Erythroblast (primary cell): ENCODE data around the gene ADCY1.

Source experiments
- GATA1 ChIP-seq: IDR thresholded peaks from 2 replicates; pipeline ENCODE4 v1.6.1; 2011; ENCODE audit warnings: low read depth, mild to moderate bottlenecking, control low read depth, low read length, moderate library complexity
- POLR2A ChIP-seq: IDR thresholded peaks from 2 replicates; pipeline ENCODE4 v1.6.1; 2011; ENCODE audit warnings: mild to moderate bottlenecking, low read length

DNA sequence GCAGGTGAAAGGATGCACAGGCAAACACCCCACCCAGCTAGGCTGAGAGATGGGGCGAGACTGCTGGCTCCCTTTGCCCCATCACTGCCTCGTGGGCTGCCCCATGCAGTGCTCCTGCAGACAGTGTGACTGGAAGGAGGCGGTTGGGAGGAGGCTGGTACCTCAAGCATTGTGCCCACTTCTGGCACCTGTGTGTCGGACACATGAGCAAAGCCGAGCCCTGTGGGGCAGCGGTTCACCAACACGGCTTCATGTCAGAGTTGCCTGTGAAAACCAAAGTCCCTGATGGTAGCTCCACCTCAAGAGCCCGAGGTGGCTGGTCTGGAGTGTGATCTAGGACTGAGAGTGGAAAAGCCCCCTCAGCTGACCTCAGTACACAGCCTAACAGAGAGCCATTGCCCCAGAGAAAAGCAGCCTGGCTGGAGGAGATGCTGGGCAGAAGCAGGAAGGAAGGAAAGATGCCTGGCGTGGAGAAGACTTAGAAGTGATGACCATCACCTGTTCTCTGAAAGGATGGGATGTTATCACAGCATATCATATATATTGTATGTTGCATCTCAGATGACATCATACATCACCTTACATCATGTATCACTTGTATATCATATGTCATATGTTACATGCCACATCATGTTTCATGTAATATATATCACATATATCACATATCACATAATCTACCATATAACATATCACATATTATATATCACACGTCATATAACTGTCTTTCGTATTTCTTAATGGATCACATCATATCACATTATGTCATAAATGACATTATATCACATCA is 75.6 kb downstream of the ADCY1 start:
- no peak for TF ChIP-seq POLR2A
- no peak for TF ChIP-seq GATA1
